HepG2 (cell line): ENCODE results near the gene ARHGEF40. TPM values are rescaled to one million over a fixed set of nuclear protein-coding genes. Genes with fewer than 3 reads are reported as not detected.

Experiments
- ATAC-seq: fragments of 200-7000 bp; cut with Tn5 transposase; 3 replicates; pipeline ENCODE4 v1.9.1; 2020; ENCODE audit warnings: mild to moderate bottlenecking, moderate library complexity
- BruUV-seq: library from RNA; stranded (reverse); fragments of 400-500 nt; replicated peaks from 2 replicates; lab custom pipeline; 2021; lab: Mats Ljungman, UMichigan
- CTCF ChIA-PET: fragments of 300-600 bp; formaldehyde crosslinking; extraction: SDS; loops from one replicate; lab custom pipeline; 2021; ENCODE audit warnings: low total read pairs, inconsistent platforms, low intra/inter-chr PET ratio; lab: Yijun Ruan, JAX
- POLR2A ChIA-PET: fragments of 350-600 bp; sonication (Branson Sonifier 250); formaldehyde crosslinking; loops from one replicate; lab custom pipeline; 2020; ENCODE audit warnings: antibody characterized with exemption, inconsistent platforms; lab: Yijun Ruan, JAX
- DNase-seq: peaks from one replicate; pipeline ENCODE4 v3.0.0-alpha.2; 2015; ENCODE audit warnings: low spot score
- FAIRE-seq: peaks from 3 replicates; lab custom pipeline; 2011; peaks lifted over from hg19 to GRCh38; lab: Jason Lieb, UNC
- H2AFZ ChIP-seq: one replicate; pipeline ENCODE4 v1.6.1; 2011; ENCODE audit warnings: low read length, inconsistent platforms
- H3K27ac ChIP-seq: fragments of 300-600 bp; 3 replicates; pipeline ENCODE4 v1.8.0; 2011; ENCODE audit warnings: mixed run types, mild to moderate bottlenecking, mixed read lengths, low read length, inconsistent platforms; ENCODE audit not compliant: insufficient read depth; ENCODE audit errors: extremely low read length
- H3K27me3 ChIP-seq, 2 experiments: fragments of 200-600 bp in 1 of 2; 2 replicates in 1 of 2; 3 replicates in 1 of 2; pipeline versions ENCODE4 v1.6.0 to v1.8.0; 2011; ENCODE audit warnings: low read length in 2 of 2, mild to moderate bottlenecking in 2 of 2, moderate library complexity in 2 of 2, inconsistent platforms in 1 of 2; ENCODE audit not compliant: insufficient read depth in 2 of 2, control insufficient read depth in 1 of 2
- H3K36me3 ChIP-seq, 2 experiments: fragments of 200-600 bp in 1 of 2; replicated peaks in 1 of 2; 2 replicates in 1 of 2; 3 replicates in 1 of 2; pipeline versions ENCODE4 v1.5.1 to v1.8.0; 2011; ENCODE audit warnings: low read length in 2 of 2, inconsistent platforms in 1 of 2; ENCODE audit not compliant: insufficient read depth in 2 of 2, control insufficient read depth in 1 of 2
- H3K4me1 ChIP-seq: 2 replicates; pipeline ENCODE4 v1.5.1; 2012; ENCODE audit warnings: low read length, inconsistent platforms; ENCODE audit not compliant: insufficient read depth
- H3K4me2 ChIP-seq: 2 replicates; pipeline ENCODE4 v1.6.0; 2011; ENCODE audit warnings: low read depth, low read length, inconsistent platforms
- H3K4me3 ChIP-seq, 3 experiments: fragments of 200-600 bp in 1 of 3; sonication (generic), shearing (Covaris generic) in 1 of 3; replicated peaks in 1 of 3; 2 replicates each; pipeline ENCODE4 v1.5.1; 2011 to 2016; ENCODE audit warnings: low read length in 3 of 3, inconsistent platforms in 2 of 3, low read depth in 2 of 3, mild to moderate bottlenecking in 2 of 3, control low read depth in 1 of 3, mixed read lengths in 1 of 3; ENCODE audit not compliant: insufficient read depth in 1 of 3
- H3K79me2 ChIP-seq: one replicate; pipeline ENCODE4 v1.6.1; 2011; ENCODE audit warnings: low read length, inconsistent platforms; ENCODE audit not compliant: insufficient read depth
- H3K9ac ChIP-seq: 2 replicates; pipeline ENCODE4 v1.6.0; 2011; ENCODE audit warnings: mild to moderate bottlenecking, low read depth, low read length, inconsistent platforms; ENCODE audit not compliant: insufficient read depth
- H3K9me3 ChIP-seq: 2 replicates; pipeline ENCODE4 v1.5.1; 2012; ENCODE audit warnings: mild to moderate bottlenecking, low read length
- H4K20me1 ChIP-seq: 2 replicates; pipeline ENCODE4 v1.6.0; 2011; ENCODE audit warnings: inconsistent platforms, mild to moderate bottlenecking, low read length, moderate library complexity; ENCODE audit not compliant: insufficient read depth
- ATF7 ChIP-seq, 2 experiments: fragments of 450-650 bp in 1 of 2; sonication (generic) in 1 of 2; formaldehyde crosslinking in 1 of 2; IDR thresholded peaks; 2 replicates each; pipeline versions ENCODE4 v1.4.0 to v1.6.1; 2016 to 2020; ENCODE audit warnings: antibody characterized with exemption in 1 of 2, mild to moderate bottlenecking in 1 of 2, missing genetic modification reagents in 1 of 2
- ERF ChIP-seq: IDR thresholded peaks from 2 replicates; pipeline ENCODE4 v1.6.1; 2018; ENCODE audit warnings: missing biosample characterization, missing genetic modification reagents
- FOSL2 ChIP-seq: sonication (generic); formaldehyde crosslinking; IDR thresholded peaks from 2 replicates; pipeline ENCODE4 v1.4.0; 2020; ENCODE audit warnings: missing genetic modification reagents
- FOXP1 ChIP-seq, 2 experiments: fragments of 450-650 bp in 1 of 2; IDR thresholded peaks; 2 replicates each; pipeline ENCODE4 v1.6.1; 2017 to 2018; ENCODE audit warnings: antibody characterized with exemption in 1 of 2
- GATAD2A ChIP-seq: IDR thresholded peaks from 2 replicates; pipeline ENCODE4 v1.6.1; 2016
- HNF4A ChIP-seq: sonication (generic); formaldehyde crosslinking; IDR thresholded peaks from 2 replicates; pipeline ENCODE4 v1.4.0; 2020; ENCODE audit warnings: missing genetic modification reagents
- RNF2 ChIP-seq: fragments of 450-650 bp; conservative IDR thresholded peaks from 2 replicates; pipeline ENCODE4 v1.6.1; 2016; ENCODE audit warnings: low read depth
- RXRA ChIP-seq: sonication (generic); formaldehyde crosslinking; IDR thresholded peaks from 2 replicates; pipeline ENCODE4 v1.5.1; 2020; ENCODE audit warnings: missing genetic modification reagents
- SALL1 ChIP-seq: sonication (generic); formaldehyde crosslinking; IDR thresholded peaks from 2 replicates; pipeline ENCODE4 v1.8.0; 2022; ENCODE audit warnings: mild to moderate bottlenecking, missing genetic modification reagents
- ZNF121 ChIP-seq: sonication (generic); formaldehyde crosslinking; IDR thresholded peaks from 2 replicates; pipeline ENCODE4 v1.5.0; 2020; ENCODE audit warnings: mild to moderate bottlenecking, missing genetic modification reagents
- ZNF263 ChIP-seq: sonication (generic); formaldehyde crosslinking; IDR thresholded peaks from 2 replicates; pipeline ENCODE4 v1.4.0; 2020; ENCODE audit warnings: missing genetic modification reagents
- ZNF333 ChIP-seq: sonication (generic); formaldehyde crosslinking; IDR thresholded peaks from 2 replicates; pipeline ENCODE4 v1.4.0; 2020; ENCODE audit warnings: mild to moderate bottlenecking, missing genetic modification reagents, borderline replicate concordance
- ZNF432 ChIP-seq: sonication (generic); formaldehyde crosslinking; IDR thresholded peaks from 2 replicates; pipeline ENCODE4 v1.5.0; 2020; ENCODE audit warnings: missing genetic modification reagents, mild to moderate bottlenecking, borderline replicate concordance
- ZNF552 ChIP-seq: sonication (generic); formaldehyde crosslinking; IDR thresholded peaks from 2 replicates; pipeline ENCODE4 v1.9.0; 2022; ENCODE audit warnings: missing genetic modification reagents, mild to moderate bottlenecking, borderline replicate concordance
- ZNF660 ChIP-seq: sonication (generic); formaldehyde crosslinking; IDR thresholded peaks from 2 replicates; pipeline ENCODE4 v1.5.1; 2020; ENCODE audit warnings: mild to moderate bottlenecking, low read depth, missing genetic modification reagents, borderline replicate concordance
- WGBS: methylation state at CpG from one replicate; pipeline ENCODE4 v1.1.6; 2017; ENCODE audit warnings: low lambda C conversion rate; 5-methylcytosine and 5-hydroxymethylcytosine counted together
- in situ Hi-C: cut with HindIII; loops from 2 replicates; pipeline ENCODE4 v1.10.0; 2017; ENCODE audit warnings: low pct_unique_long_range_greater_than_20kb; ENCODE audit not compliant: extremely low pct_ligation_motif_present
- intact Hi-C: fragments of 100-400 bp; cut with micrococcal nuclease; formaldehyde crosslinking; loops from one replicate; pipeline ENCODE4 v1.10.0; 2022; ENCODE audit not compliant: unreplicated experiment
- polyA plus RNA-seq, 8 experiments: library from polyadenylated mRNA; depleted of rRNA in 3 of 8; stranded (reverse) in 7 of 8; unstranded in 1 of 8; fragments of >200 nt; fragmentation: Illumina TruSeq in 4 of 8; extraction: Trizol in 4 of 8; gene quantifications; 2 replicates each; pipeline versions ENCODE4 v1.2.1 to v1.2.3, GENCODE V29; 2011 to 2016; ENCODE audit warnings: low read depth in 4 of 8, missing spikeins in 1 of 8, mixed read lengths in 1 of 8; ENCODE audit not compliant: insufficient read depth in 1 of 8
- total RNA-seq, 5 experiments: library from RNA; depleted of rRNA; stranded (reverse); fragments of >200 nt; fragmentation: Illumina TruSeq; extraction: Trizol; gene quantifications; 2 replicates each; pipeline ENCODE4 v1.2.3, GENCODE V29; 2016; ENCODE audit warnings: low read depth in 1 of 5
- TF ChIP-seq, protein P1 (sequence below): sonication (generic); formaldehyde crosslinking; IDR thresholded peaks from 2 replicates; pipeline ENCODE4 v1.5.1; 2020; ENCODE audit warnings: mild to moderate bottlenecking, missing genetic modification reagents, borderline replicate concordance
- TF ChIP-seq, protein P2 (sequence below): IDR thresholded peaks from 2 replicates; pipeline ENCODE4 v1.6.1; 2012; ENCODE audit warnings: inconsistent platforms

ARHGEF40 gene
- total and polyA plus RNA-seq, 2 of the 13 experiments (the other 11 are each of a cell fraction or from before 2014, with no cell fraction given), result 28.1 to 78.1 TPM

GRCh38 chr14:21057803-21058675 lies 12.1 kb upstream of the ARHGEF40 start, which contains the start of gene RNASE8:
TSS of gene RNASE8 (plus strand) at chr14:21057822. CDS start at chr14:21057893, 71 bp downstream.
- no peak for FAIRE-seq
- no TSS peak for BruUV-seq
- DNase-seq, result no peak
- ChIA-PET POLR2A (interaction anchor here (1.3 to 4.3 kb wide), 3 partner anchors 11 to 43 kb away, joined by 7 to 77 read pairs (median 7); partner anchors contain the start of gene ARHGEF40), CTCF (interaction anchor here (0.9 to 1.5 kb wide), 3 partner anchors 18 to 44 kb away, joined by 3 to 7 read pairs (median 4); no protein-coding TSS in a partner anchor)
- Histone ChIP-seq H3K9me3 (no peaks in the 10 kb centered on the region), H3K36me3 (no peaks in the 10 kb centered on the region), H3K4me1 (peaks cover 99% of the 10 kb centered on the region), H3K4me2 (peak within 1 kb of the TSS; percentile 71), H3K79me2 (no peaks in the 10 kb centered on the region), H3K27me3 (no peaks in the 10 kb centered on the region), H4K20me1 (no peaks in the 10 kb centered on the region), H3K27ac (peak within 1 kb of the TSS; percentile 92), H3K9ac (peak within 1 kb of the TSS; percentile 6; the same call in 1 of the 2 replicates), H2AFZ (no peak within 1 kb of the TSS), H3K4me3 (no peak within 1 kb of the TSS; a peak in 1 of 6 replicates)
- no peak for ATAC-seq
- in situ Hi-C loops, result no loop called here
- WGBS, result 76% methylated on average over 6 of the region's 8 CpGs
- intact Hi-C loops, result loop anchor here (5.0 kb wide), 1 partner anchor 376 kb away; the partner anchor contains the start of gene RNASE4
- no peak for TF ChIP-seq ZNF432 (CRISPR knock-in tag)
- TF ChIP-seq ZNF333 (CRISPR knock-in tag), result no peak
- no peak for TF ChIP-seq RXRA
- TF ChIP-seq, protein P1, sequence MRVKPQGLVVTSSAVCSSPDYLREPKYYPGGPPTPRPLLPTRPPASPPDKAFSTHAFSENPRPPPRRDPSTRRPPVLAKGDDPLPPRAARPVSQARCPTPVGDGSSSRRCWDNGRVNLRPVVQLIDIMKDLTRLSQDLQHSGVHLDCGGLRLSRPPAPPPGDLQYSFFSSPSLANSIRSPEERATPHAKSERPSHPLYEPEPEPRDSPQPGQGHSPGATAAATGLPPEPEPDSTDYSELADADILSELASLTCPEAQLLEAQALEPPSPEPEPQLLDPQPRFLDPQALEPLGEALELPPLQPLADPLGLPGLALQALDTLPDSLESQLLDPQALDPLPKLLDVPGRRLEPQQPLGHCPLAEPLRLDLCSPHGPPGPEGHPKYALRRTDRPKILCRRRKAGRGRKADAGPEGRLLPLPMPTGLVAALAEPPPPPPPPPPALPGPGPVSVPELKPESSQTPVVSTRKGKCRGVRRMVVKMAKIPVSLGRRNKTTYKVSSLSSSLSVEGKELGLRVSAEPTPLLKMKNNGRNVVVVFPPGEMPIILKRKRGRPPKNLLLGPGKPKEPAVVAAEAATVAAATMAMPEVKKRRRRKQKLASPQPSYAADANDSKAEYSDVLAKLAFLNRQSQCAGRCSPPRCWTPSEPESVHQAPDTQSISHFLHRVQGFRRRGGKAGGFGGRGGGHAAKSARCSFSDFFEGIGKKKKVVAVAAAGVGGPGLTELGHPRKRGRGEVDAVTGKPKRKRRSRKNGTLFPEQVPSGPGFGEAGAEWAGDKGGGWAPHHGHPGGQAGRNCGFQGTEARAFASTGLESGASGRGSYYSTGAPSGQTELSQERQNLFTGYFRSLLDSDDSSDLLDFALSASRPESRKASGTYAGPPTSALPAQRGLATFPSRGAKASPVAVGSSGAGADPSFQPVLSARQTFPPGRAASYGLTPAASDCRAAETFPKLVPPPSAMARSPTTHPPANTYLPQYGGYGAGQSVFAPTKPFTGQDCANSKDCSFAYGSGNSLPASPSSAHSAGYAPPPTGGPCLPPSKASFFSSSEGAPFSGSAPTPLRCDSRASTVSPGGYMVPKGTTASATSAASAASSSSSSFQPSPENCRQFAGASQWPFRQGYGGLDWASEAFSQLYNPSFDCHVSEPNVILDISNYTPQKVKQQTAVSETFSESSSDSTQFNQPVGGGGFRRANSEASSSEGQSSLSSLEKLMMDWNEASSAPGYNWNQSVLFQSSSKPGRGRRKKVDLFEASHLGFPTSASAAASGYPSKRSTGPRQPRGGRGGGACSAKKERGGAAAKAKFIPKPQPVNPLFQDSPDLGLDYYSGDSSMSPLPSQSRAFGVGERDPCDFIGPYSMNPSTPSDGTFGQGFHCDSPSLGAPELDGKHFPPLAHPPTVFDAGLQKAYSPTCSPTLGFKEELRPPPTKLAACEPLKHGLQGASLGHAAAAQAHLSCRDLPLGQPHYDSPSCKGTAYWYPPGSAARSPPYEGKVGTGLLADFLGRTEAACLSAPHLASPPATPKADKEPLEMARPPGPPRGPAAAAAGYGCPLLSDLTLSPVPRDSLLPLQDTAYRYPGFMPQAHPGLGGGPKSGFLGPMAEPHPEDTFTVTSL (CRISPR knock-in tag), result no peak
- no peak for TF ChIP-seq FOXP1 (IDR thresholded peaks at IDR 0.05)
- TF ChIP-seq FOXP1 (CRISPR knock-in tag; IDR thresholded peaks at IDR 0.05), result 0 out of 2 replicates have a peak, but pooled peaks have one; percentile 1
- peak; percentile 58; the same call in 1 of the 2 replicates for TF ChIP-seq ERF (CRISPR knock-in tag)
- peak; percentile 39; the same call in 1 of the 2 replicates for TF ChIP-seq ZNF552
- TF ChIP-seq, protein P2, sequence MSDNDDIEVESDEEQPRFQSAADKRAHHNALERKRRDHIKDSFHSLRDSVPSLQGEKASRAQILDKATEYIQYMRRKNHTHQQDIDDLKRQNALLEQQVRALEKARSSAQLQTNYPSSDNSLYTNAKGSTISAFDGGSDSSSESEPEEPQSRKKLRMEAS, result peak; percentile 83
- TF ChIP-seq ATF7 (IDR thresholded peaks at IDR 0.05), result peak; percentile 60
- 0 out of 2 replicates have a peak, but pooled peaks have one; percentile 36 for TF ChIP-seq ATF7 (CRISPR knock-in tag; IDR thresholded peaks at IDR 0.05)
- TF ChIP-seq HNF4A (CRISPR knock-in tag), result no peak
- no peak for TF ChIP-seq ZNF660 (CRISPR knock-in tag)
- peak; percentile 71 for TF ChIP-seq SALL1 (CRISPR knock-in tag)
- no peak for TF ChIP-seq ZNF121 (CRISPR knock-in tag)
- 0 out of 2 replicates have a peak, but pooled peaks have one; percentile 45 for TF ChIP-seq RNF2
- peak; percentile 47 for TF ChIP-seq FOSL2
- TF ChIP-seq ZNF263 (CRISPR knock-in tag), result 0 out of 2 replicates have a peak, but pooled peaks have one; percentile 47
- TF ChIP-seq GATAD2A, result peak; percentile 27; the same call in 1 of the 2 replicates
